PC-3 (cell line): ENCODE measurements around the gene CCDC83.
"Not testable (repeated sequence)": the region's sequence is repeated elsewhere in the genome, so short reads cannot be mapped to it uniquely, and the experiment has no call there.

ENCODE experiments used
- EZH2 ChIP-seq: fragments of 300-600 bp; sonication (generic); IDR thresholded peaks from one replicate; pipeline ENCODE4 v1.6.1; 2017; ENCODE audit warnings: antibody characterized with exemption, mild to moderate bottlenecking, low read length; ENCODE audit not compliant: unreplicated experiment
- EZH2phosphoT487 ChIP-seq: fragments of 300-600 bp; sonication (generic); IDR thresholded peaks from 2 replicates; pipeline ENCODE4 v1.6.1; 2018; ENCODE audit warnings: mild to moderate bottlenecking, antibody characterized with exemption, low read length, borderline replicate concordance
- TF ChIP-seq, protein P1 (sequence below): fragments of 300-600 bp; sonication (generic); conservative IDR thresholded peaks from 2 replicates; pipeline ENCODE4 v1.5.1; 2017; ENCODE audit warnings: antibody characterized with exemption, low read depth, mild to moderate bottlenecking, low read length

GRCh38 chr11:85840932-85841331 lies 14.3 kb upstream of the CCDC83 start:
- TF ChIP-seq, protein P1, sequence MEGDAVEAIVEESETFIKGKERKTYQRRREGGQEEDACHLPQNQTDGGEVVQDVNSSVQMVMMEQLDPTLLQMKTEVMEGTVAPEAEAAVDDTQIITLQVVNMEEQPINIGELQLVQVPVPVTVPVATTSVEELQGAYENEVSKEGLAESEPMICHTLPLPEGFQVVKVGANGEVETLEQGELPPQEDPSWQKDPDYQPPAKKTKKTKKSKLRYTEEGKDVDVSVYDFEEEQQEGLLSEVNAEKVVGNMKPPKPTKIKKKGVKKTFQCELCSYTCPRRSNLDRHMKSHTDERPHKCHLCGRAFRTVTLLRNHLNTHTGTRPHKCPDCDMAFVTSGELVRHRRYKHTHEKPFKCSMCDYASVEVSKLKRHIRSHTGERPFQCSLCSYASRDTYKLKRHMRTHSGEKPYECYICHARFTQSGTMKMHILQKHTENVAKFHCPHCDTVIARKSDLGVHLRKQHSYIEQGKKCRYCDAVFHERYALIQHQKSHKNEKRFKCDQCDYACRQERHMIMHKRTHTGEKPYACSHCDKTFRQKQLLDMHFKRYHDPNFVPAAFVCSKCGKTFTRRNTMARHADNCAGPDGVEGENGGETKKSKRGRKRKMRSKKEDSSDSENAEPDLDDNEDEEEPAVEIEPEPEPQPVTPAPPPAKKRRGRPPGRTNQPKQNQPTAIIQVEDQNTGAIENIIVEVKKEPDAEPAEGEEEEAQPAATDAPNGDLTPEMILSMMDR: not testable (repeated sequence)
- TF ChIP-seq EZH2phosphoT487, EZH2: not testable (repeated sequence)
